HG02981 (cell line): ENCODE data around the gene APOM.
A peak's percentile ranks its signal among the peaks of the same experiment; 100 is the strongest.

Experiments used
- ATAC-seq: cut with Tn5 transposase; IDR thresholded peaks from one replicate; pipeline ENCODE4 v1.9.1; 2021; ENCODE audit warnings: mild to moderate bottlenecking, moderate library complexity; ENCODE audit not compliant: unreplicated experiment

The APOM gene

DNA sequence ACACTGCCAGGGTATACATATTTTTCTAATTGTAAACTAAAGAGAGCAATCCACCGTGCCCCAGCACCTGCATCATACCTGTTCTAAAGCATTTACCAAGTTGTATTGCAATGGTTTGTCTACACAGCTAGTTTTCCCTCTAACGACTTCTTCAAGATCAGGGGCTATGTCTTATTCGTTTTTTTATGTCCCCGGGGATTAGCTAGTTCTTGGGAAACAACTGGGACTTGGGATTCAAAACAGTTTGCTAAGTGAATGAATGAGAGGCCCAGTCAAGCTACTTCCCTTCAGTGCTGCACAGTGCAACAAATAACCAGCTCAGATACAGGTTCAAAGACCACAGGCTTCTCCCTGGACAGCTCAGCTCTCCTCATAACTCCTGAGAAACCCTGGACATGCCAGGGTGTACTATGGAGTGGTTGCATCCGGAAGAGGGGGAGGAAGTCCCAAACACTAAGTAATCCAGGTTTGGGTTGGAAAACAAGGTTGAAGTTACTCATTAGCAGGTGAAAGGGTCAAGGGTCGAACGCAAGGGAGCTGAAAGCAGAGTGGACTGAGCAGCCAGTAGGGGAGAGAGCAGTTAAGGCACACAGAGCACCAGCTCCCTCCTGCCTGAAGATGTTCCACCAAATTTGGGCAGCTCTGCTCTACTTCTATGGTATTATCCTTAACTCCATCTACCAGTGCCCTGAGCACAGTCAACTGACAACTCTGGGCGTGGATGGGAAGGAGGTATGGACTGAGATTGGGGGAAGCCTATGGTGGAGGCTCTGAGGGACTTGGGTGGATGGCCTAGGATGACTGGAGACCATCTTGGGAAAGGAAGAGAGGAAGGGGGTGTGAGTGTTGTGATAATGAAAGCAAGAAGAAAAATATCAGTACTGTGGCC, at the start of gene APOM:
Gene APOM, plus strand, starts transcription at position 546 of the 889 bp plus-strand sequence. Its CDS starts 73 bp downstream, at position 619.
- no peak for ATAC-seq

DNA sequence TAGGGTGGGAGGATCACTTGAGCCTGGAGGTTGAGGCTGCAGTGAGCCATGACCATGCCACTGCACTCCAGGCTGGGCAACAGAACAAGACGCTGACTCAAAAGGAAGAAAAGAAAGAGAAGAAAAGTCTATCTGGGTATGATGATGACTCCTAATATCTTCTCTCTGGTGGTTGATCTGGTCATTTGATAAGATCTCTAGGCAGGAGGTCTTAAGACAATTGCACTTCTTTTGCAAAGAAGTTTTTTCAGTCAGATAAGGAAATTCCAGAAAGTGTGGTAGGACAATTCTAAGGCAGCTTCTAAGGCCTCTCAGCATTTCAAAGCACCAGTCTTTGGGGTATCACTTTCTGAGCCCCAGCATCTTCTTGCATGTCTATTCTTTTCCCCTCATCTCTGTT, 48.4 kb upstream of the APOM start:
- no peak for ATAC-seq

- ATAC-seq = no peak
Measured at GRCh38 chr6:31609519-31610406, 45.9 kb upstream of the APOM start.

- no peak for ATAC-seq
Measured at GRCh38 chr6:31610968-31611367, 44.7 kb upstream of the APOM start.

- no peak for ATAC-seq
Measured at GRCh38 chr6:31614075-31614619, 41.5 kb upstream of the APOM start.

- ATAC-seq = no peak
Measured at GRCh38 chr6:31614684-31615578, 40.8 kb upstream of the APOM start, which contains the start of gene AIF1. Gene AIF1, plus strand, starts transcription at chr6:31615234. Its CDS starts 96 bp downstream, at chr6:31615330.

DNA sequence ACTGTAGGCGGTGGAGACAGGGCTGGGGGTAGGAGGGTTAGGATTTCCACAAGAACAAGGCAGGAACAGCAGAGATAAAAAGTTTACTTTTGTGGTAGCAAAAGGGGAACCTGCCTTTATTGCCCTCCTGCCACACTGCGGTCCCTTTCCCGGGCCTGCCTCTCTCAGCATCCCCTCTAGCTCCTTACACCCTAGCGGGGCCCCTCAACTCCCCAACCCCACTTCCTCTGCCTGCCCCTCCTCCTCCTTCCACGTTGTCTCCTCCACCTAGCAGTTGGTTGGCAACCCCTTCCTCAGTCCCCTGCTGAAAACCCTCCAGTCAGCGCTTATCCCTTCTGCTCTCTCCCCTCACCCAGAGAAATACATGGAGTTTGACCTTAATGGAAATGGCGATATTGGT, 39.9 kb upstream of the APOM start:
- ATAC-seq = no peak

DNA sequence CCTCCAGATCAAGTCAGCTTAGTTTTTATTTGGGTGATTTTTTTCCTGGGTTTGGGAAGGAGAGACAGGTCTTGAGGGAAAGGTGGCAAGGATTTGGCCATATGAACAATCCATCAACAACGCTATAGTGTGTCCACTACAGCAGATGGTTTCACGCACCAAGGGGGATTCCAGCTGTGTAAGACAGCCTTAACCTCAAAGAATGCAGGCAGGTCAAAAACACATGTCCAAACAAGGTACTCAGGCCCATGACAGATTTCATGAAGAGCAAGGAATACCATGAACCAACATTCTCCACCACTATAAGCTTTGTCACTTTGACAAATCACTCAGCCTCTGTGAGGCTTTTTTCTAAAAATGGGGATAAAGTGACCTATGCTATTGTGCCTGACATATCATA, 38.7 kb upstream of the APOM start:
- no peak for ATAC-seq

DNA sequence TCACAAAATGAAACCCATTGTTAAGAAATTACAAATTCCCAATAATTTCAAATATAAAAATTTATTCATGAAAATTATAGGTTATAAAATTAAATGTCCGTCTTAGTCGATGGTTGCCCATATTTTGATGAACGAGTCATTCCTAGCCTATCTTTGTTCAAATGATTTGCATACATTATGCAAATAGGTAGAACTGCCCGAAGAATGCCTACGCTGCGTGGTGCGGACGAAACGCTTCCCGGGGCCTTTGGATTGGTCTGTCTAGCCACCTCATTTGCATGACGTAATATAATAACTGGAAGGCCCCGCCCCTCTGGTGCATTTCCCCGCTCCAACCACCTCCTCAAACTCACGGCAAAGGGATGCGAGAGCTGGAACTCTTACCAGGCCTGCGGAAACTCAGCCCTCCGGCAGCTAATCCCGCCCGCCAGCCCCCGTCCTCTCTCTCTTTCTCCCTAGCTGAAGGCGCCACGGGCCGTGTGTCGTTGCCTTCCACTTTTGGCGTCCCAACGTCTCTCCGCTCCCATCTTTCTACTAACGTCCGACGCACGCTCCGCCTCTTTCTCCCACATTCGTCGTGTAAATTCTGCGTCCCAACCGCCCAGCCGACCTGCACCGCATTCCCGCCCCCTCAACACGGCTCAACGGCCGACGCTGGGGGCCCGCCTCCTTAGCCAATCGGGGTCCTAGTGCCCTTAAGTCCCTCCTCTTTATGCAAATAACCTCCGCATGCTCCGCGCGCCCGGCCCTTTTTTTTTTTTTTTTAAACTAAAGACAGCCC, 35.7 kb upstream of the APOM start:
- ATAC-seq = peak; percentile 79

DNA sequence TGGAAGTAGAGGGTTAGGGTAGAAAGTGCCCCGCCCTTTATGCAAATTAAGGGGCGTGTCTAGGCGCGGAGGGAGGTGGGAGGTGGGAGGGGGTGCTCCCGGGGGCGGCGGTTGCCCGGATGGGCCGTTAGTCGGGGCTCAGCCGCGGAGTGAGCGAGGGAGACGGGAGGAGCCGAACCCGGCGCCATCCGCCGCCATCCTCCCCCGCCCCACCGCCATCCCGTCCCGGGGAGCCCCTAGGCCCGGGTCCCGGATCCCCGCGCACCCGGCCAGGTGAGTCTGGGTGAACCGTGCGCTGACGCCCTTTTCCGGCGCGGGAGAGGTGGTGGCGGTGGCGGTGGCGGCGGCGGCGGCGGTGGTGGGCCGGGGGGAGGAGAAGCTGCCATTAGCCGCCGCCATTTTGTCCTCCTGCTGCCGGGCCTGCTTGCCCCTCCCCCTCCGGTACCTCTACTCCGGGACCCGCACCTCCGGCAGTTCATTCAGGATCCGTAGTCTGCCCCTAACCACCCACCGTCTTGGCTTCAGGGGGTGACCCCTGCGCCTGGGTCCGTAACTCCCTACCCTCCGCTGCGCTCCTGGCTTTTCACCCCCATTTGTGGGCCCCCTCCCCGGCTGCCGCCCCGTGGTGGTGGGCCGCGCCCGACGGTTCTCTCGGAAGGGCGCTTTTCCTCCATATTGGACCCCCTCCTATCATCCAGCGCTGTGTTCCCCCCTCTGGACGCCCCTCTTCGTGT, 34.9 kb upstream of the APOM start, which contains the start of gene PRRC2A:
Gene PRRC2A, plus strand, starts transcription at position 130 of the 734 bp plus-strand sequence. CDS start 2,075 bp downstream, outside the sequence.
- ATAC-seq = peak; percentile 49

DNA sequence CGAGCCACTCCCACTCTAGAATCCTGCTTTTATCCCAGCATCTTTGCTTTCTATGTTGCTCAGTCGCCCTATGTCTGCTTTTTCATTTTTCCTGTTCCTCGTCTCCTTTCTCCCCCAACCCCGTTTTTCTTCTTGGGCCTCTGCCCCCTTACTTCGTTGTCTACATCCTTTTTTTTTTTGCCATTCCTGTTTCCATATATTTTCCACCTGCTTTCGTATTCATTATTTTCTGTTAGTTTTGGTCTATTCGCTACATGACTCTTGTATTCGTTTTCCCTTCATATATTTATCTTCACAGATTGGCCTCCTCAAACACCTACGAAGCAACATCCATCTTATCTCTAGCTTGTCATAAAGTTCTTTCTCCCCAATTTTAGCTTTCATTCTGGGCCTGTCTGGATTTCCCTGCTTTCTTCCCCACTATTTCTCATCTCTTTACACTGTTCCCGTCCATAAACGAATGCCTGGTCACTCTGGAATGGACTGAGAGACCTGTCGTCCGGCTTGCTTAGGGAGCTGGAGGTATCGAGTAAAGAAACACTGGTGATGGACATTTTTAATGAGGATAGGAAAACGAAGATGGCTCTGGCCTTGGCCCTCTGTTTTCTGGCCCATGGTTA, 34.3 kb upstream of the APOM start:
- no peak for ATAC-seq

GRCh38 chr6:31621991-31622390, 33.7 kb upstream of the APOM start:
- no peak for ATAC-seq

GRCh38 chr6:31622684-31623091, 33.0 kb upstream of the APOM start:
- no peak for ATAC-seq

DNA sequence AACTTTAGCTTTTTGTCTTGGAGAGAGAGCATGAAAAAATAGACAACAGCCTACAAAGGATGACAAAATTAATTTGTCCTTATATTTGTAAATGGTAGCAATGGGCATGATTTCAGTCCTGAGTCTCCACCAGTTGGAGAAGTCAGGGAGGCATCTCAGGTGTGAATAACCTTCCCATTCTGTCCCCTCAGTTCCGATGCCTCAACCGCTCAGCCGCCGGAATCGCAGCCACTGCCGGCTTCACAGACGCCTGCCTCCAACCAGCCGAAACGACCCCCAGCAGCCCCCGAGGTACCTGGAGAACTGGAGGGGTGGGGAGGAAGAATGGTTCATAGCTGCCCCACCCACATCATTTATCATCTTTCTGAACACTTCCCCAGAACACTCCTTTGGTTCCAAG, 31.6 kb upstream of the APOM start:
- no peak for ATAC-seq

- ATAC-seq = no peak
Measured at GRCh38 chr6:31626952-31627351, 28.7 kb upstream of the APOM start.

DNA sequence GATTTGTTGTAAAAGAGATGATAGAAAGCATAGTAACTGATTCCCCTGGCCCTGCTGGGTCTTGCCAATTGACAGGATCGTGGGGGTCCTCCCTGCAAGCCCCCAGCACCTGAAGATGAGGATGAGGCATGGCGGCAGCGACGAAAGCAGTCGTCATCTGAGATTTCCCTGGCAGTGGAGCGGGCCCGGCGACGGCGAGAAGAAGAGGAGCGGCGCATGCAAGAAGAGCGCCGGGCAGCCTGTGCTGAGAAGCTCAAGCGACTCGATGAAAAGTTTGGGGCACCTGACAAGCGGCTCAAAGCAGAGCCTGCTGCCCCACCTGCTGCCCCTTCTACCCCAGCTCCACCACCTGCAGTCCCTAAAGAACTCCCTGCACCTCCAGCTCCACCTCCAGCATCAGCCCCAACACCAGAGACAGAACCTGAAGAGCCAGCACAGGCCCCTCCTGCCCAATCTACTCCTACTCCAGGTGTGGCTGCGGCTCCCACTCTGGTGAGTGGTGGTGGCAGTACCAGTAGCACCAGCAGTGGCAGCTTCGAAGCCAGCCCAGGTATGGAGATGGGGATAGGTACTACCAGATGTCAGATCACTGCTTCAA, 27.9 kb upstream of the APOM start:
- no peak for ATAC-seq

DNA sequence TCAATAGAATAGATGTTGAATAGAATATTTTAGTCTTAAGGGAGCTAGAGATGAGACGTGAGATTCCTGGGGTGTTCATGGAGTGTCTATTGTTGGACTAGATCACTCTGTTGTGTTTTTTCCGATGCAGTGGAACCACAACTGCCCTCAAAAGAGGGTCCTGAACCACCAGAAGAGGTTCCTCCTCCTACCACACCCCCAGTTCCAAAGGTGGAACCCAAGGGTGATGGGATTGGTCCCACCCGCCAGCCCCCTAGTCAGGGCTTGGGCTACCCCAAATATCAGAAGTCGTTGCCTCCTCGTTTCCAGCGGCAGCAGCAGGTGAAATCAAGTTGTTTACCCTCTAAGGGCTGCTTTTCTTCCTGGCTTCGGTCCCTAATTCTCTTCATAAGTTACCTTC, 26.7 kb upstream of the APOM start:
- ATAC-seq = no peak
